GM19372 (cell line): ENCODE data around the gene SLC13A1.
"Not testable (repeated sequence)": the region's sequence is repeated elsewhere in the genome, so short reads cannot be mapped to it uniquely, and the experiment has no call there.

Source experiments
- ATAC-seq: cut with Tn5 transposase; IDR thresholded peaks from one replicate; pipeline ENCODE4 v1.9.1; 2021; ENCODE audit warnings: mild to moderate bottlenecking, low read depth, moderate library complexity; ENCODE audit not compliant: unreplicated experiment

SLC13A1 gene

GRCh38 chr7:123131556-123131955 is 68.2 kb downstream of the SLC13A1 start:
- no peak for ATAC-seq

- no peak for ATAC-seq
These were observed 68.6 kb downstream of the SLC13A1 start for GRCh38 chr7:123131140-123131539.

- no peak for ATAC-seq
These were observed 73.1 kb downstream of the SLC13A1 start for GRCh38 chr7:123126691-123127090.

GRCh38 chr7:123126171-123126570 is 73.6 kb downstream of the SLC13A1 start:
- ATAC-seq = no peak

- ATAC-seq = no peak
These were observed 74.5 kb downstream of the SLC13A1 start for GRCh38 chr7:123125231-123125630.

- no peak for ATAC-seq
These were observed 76.9 kb downstream of the SLC13A1 start for GRCh38 chr7:123122916-123123315.

GRCh38 chr7:123120286-123120685 is 79.5 kb downstream of the SLC13A1 start:
- ATAC-seq = no peak

DNA sequence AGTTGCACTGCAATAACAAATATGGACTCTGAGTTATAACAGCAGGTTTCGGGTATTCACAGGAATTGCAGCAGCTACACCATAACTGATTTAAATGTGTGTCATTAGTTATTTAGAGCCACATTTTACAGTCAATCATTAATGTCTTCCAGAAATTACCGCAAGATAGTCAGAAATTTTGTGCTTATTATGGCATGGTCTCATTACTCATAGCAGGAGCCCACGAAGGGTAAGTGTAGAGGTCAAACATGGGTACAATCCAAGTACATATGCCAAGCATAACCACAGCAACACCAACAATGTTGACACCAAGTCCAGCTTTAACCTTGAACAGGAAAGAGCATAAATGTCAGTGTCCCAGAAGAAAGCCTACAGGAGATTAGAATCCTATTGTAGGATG is 84.4 kb downstream of the SLC13A1 start:
- ATAC-seq = no peak

DNA sequence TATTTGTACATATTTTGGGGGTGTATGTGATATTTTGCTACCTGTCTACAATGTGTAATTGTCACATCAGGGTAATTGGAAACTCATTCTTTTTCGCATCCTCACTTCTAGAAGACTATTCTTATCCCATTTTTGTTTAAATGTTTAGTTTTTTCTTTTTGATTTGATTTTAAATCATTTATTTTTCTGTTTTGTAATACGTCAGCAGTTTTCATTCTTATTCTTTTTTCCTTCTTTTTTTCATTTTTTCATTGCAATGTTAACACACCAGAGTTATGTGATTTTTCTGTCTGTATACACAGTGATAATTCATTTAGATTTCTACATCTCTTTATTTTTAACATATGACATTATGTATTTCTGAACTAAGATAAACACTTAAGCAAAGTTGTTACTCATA is 85.5 kb downstream of the SLC13A1 start:
- no peak for ATAC-seq

DNA sequence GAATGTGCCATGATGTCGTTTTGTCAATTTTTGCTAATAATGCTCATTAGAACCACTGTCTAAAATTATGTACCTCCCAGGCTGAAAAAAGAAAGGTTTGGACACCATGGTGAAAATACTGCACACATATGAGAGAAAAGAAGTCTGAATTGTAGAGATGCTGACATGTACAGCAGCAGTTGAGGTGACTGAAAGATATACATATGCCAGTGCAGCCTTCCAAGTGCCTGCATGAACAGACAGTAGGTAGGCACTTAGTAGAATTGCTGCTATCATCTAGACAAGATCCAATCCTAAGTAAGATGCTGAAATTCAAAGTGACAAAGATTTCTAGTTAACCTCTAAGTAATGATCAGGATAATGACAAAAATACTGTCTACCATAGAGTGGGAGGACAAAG is 86.9 kb downstream of the SLC13A1 start:
- no peak for ATAC-seq

- no peak for ATAC-seq
These were observed 100.1 kb downstream of the SLC13A1 start for GRCh38 chr7:123099712-123100111.

DNA sequence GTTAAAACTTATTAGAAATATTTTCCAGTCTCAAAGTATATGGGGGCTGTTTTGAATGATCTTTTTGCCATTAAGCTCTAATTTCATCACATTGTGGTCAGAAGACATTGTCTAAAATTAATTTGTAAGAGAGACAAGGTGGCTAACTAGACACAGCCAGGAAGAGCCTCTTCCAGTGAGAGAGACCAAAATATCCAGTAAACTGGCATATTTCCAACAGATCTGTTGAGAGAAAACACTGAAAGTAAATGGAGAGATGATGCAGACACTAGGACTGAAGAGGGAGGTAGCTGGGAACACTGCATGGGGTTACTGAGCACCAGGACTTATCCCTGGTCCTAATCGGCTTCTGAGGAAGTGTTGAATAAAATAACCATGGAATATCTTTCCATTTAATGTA is 102.8 kb downstream of the SLC13A1 start:
- no peak for ATAC-seq

- ATAC-seq = no peak
These were observed 103.3 kb downstream of the SLC13A1 start for GRCh38 chr7:123096434-123096833.

GRCh38 chr7:123090456-123090855 is 109.3 kb downstream of the SLC13A1 start:
- no peak for ATAC-seq

DNA sequence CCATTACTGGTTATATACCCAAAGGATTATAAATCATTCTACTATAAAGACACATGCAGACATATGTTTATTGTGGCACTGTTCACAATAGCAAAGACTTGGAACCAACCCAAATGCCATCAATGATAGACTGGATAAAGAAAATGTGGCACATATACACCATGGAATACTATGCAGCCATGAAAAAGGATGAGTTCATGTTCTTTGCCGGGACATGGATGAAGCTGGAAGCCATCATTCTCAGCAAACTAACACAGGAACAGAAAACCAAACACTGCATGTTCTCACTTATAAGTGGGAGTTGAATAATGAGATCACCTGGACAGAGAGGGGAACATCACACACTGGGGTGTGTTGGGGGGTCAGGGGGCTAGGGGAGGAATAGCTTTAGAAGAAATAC is 112.9 kb downstream of the SLC13A1 start:
- not testable (repeated sequence) for ATAC-seq

DNA sequence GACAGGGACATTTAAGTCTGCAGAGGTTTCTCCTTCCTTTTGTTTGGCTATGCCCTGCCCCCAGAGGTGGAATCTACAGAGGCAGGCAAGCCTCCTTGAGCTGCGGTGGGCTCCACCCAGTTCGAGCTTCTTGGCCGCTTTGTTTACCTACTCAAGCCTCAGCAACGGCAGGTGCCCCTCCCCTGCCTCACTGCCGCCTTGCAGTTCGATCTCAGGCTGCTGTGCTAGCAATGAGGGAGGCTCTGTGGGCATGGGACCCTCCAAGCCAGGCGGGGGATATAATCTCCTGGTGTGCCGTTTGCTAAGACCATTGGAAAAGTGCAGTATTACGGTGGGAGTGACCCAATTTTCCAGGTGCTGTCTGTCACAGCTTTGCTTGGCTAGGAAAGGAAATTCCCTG is 114.9 kb downstream of the SLC13A1 start:
- ATAC-seq = not testable (repeated sequence)

- ATAC-seq = no peak
These were observed 120.7 kb downstream of the SLC13A1 start for GRCh38 chr7:123079021-123079420.

DNA sequence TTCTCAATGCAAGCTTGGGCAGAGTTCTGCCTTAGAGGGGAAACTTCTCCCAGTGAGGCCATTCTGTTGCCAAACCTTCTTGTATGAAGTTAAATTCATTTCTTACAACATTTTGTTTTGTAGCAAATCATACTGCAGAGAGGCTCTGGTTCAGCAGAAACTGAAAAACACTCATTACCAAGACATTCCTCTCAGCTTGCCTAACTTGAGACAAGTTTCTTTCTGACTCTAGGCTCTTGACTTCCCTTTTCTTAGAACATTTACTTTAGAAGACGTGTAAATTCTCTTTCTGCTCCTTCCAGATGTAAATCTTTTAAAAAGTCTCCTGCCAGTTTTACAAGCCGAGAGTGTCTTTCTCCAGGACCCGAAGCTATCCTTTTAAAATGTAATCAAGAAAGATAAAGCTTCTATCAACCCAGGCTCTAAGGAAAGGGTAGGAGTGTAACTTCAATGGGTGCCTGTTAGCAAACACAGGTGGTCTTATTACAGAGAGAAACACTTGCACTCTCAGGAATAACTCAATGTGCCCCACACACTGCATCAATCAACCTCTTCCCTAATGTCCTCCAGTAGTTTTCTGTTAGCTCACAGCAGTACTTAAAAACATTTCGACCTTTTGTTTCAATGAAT is 123.8 kb downstream of the SLC13A1 start:
- ATAC-seq = no peak

DNA sequence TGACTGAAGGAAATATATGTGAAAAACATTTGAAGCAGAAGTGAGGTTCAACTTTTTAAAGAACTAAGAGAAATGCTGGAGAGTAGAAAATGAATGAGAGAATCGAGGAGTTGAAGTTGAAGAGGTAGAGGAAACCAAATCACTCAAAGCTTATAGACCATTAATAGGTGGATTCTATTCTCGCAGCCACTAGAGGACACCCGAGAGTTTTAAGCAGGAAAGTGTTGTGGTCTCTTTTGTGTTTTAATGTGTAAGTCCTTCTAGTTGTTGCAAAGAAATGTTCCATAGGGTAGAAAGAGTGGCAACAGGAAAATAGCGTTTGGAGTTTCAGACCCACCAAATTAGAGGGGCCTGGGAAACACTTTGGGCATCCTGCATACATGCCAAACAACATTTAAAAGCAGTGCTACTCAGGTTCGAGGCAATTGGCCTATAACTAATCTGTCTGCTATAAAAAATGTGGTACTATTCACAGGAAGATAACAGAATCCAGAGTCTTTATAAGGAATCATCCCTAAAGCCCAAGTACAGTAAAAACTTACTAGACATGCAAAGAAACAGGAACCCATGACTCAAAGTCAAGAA is 129.0 kb downstream of the SLC13A1 start:
- no peak for ATAC-seq

DNA sequence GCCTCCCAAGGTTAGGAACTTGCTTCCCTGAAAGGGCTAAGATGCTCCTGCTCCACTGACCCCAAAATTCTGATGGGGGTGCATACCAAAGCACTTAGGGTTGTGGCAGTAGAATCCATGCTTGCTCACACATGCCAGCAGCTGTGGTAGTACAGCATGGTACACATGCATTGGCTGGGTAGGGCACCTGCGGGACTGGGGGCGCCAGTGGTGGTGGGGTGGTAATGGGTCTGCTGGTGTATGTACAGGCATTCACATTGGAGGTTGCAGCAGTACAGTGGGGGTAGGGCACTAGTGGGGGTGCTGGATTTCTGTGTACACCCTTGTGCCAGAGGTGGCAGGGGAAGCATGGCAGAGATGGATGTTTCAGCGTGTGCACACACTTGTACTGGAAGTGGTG is 132.0 kb downstream of the SLC13A1 start:
- ATAC-seq = no peak
